Natural killer cell (primary cell): ENCODE measurements around the gene KIAA0753. TPM values are rescaled to one million over a fixed set of nuclear protein-coding genes. Genes with fewer than 3 reads are reported as not detected.

Experiments
- ATAC-seq, 3 donors: fragments of 150-1000 bp in 2 of 3; fragments of 200-7000 bp in 1 of 3; cut with Tn5 transposase; 1 replicate in 1 of 3; 2 replicates in 2 of 3; pipeline ENCODE4 v1.10.0; 2021; ENCODE audit warnings: mild to moderate bottlenecking in 2 of 3, moderate library complexity in 2 of 3
- DNase-seq, 2 donors: peaks; one replicate each; pipeline versions ENCODE4 v3.0.0 to v3.0.0-alpha.2; 2013 to 2021; ENCODE audit warnings: mixed read lengths in 1 of 2
- H3K27ac ChIP-seq: one replicate; pipeline ENCODE4 v1.5.1; 2013; ENCODE audit warnings: mild to moderate bottlenecking, low read length
- H3K27me3 ChIP-seq: one replicate; pipeline ENCODE4 v1.6.1; 2013; ENCODE audit warnings: low read length; ENCODE audit not compliant: control insufficient read depth, insufficient read depth
- H3K36me3 ChIP-seq: one replicate; pipeline ENCODE4 v1.6.1; 2013; ENCODE audit warnings: low read length; ENCODE audit not compliant: control insufficient read depth, insufficient read depth
- H3K4me1 ChIP-seq: one replicate; pipeline ENCODE4 v1.6.1; 2013; ENCODE audit warnings: low read length; ENCODE audit not compliant: control insufficient read depth, insufficient read depth
- H3K4me3 ChIP-seq: one replicate; pipeline ENCODE4 v1.5.1; 2013; ENCODE audit warnings: low read length
- H3K9me3 ChIP-seq: one replicate; pipeline ENCODE4 v1.6.1; 2013; ENCODE audit warnings: low read length; ENCODE audit not compliant: control insufficient read depth, insufficient read depth
- H3K27ac Mint-ChIP-seq, 2 donors: one replicate each; pipeline ENCODE4 v1.8.0; 2022; ENCODE audit warnings: mild to moderate bottlenecking in 2 of 2, mixed read lengths in 2 of 2, moderate library complexity in 1 of 2
- H3K27me3 Mint-ChIP-seq, 2 donors: one replicate each; pipeline ENCODE4 v1.8.0; 2022; ENCODE audit warnings: low read depth in 2 of 2, mixed read lengths in 2 of 2
- H3K36me3 Mint-ChIP-seq: one replicate; pipeline ENCODE4 v1.8.0; 2022; ENCODE audit warnings: mixed read lengths
- H3K4me1 Mint-ChIP-seq, 2 donors: one replicate each; pipeline ENCODE4 v1.8.0; 2022; ENCODE audit warnings: mixed read lengths in 2 of 2
- H3K4me3 Mint-ChIP-seq: one replicate; pipeline ENCODE4 v1.8.0; 2022; ENCODE audit warnings: mild to moderate bottlenecking, moderate library complexity, mixed read lengths
- H3K9me3 Mint-ChIP-seq, 2 donors: one replicate each; pipeline ENCODE4 v1.8.0; 2022; ENCODE audit warnings: mixed read lengths in 2 of 2
- CTCF ChIP-seq: fragments of 200-600 bp; IDR thresholded peaks from one replicate; pipeline ENCODE4 v1.8.0; 2022; ENCODE audit warnings: antibody characterized with exemption
- WGBS: methylation state at CpG from one replicate; pipeline ENCODE4 v1.1.7; 2013; ENCODE audit warnings: missing lambda C conversion rate; ENCODE audit not compliant: insufficient coverage; 5-methylcytosine and 5-hydroxymethylcytosine counted together
- intact Hi-C: fragments of 100-400 bp; cut with micrococcal nuclease; formaldehyde crosslinking; loops from one replicate; pipeline ENCODE4 v1.14.2; 2022
- total RNA-seq, 4 donors: library from RNA; stranded (reverse); fragments of 120-200 nt in 1 of 4; gene quantifications; one replicate each; pipeline versions ENCODE4 v1.2.3 to v1.2.4, GENCODE V29; 2013 to 2022

Gene KIAA0753
- total RNA-seq, 3 donors from 2014 or later (not counting 1 experiment from before 2014, with no cell fraction given): 13.4 to 17.2 (median 15.4) TPM

GRCh38 chr17:6675201-6675825 lies 34.8 kb upstream of the KIAA0753 start:
- Histone ChIP-seq H3K36me3 (no peaks in the 10 kb centered on the region), H3K4me1 (peaks cover 15% of the 10 kb centered on the region), H3K4me3 (no peak overlapping the region), H3K27me3 (peaks cover 12% of the 10 kb centered on the region), H3K27ac (no peak overlapping the region), H3K9me3 (no peaks in the 10 kb centered on the region)
- WGBS: 79% methylated on average over 10 of the region's 11 CpGs
- Mint-ChIP-seq H3K27me3 (peaks cover 30 to 38% of the 10 kb centered on the region in 2 donors), H3K27ac (no peak overlapping the region), H3K36me3 (no peaks in the 10 kb centered on the region), H3K4me1 (peaks cover 8 to 14% of the 10 kb centered on the region in 2 donors), H3K9me3 (no peaks in the 10 kb centered on the region), H3K4me3 (no peak overlapping the region)
- DNase-seq: no peak
- intact Hi-C loops: no loop called here
- no peak for TF ChIP-seq CTCF
- no peak for ATAC-seq

- no peak for ATAC-seq
- no peak overlapping the region for H3K27ac Mint-ChIP-seq
- Histone ChIP-seq H3K27ac (no peak overlapping the region), H3K9me3 (no peaks in the 10 kb centered on the region), H3K27me3 (peaks cover 12% of the 10 kb centered on the region), H3K4me3 (no peak overlapping the region), H3K36me3 (no peaks in the 10 kb centered on the region), H3K4me1 (peaks cover 15% of the 10 kb centered on the region)
- no peak for DNase-seq
- H3K27me3 Mint-ChIP-seq: peaks cover 32 to 35% of the 10 kb centered on the region in 2 donors
- H3K4me3 Mint-ChIP-seq: no peak overlapping the region
- no peaks in the 10 kb centered on the region for H3K9me3 Mint-ChIP-seq
- no peak for TF ChIP-seq CTCF
- H3K4me1 Mint-ChIP-seq: peaks cover 8 to 14% of the 10 kb centered on the region in 2 donors
- WGBS: 95% methylated on average over 13 of the region's 13 CpGs
- H3K36me3 Mint-ChIP-seq: no peaks in the 10 kb centered on the region
- intact Hi-C loops: no loop called here
These were observed 34.1 kb upstream of the KIAA0753 start for GRCh38 chr17:6674586-6674985.

- WGBS: 90% methylated on average over 7 of the region's 7 CpGs
- intact Hi-C loops: no loop called here
- H3K27ac Mint-ChIP-seq: no peak overlapping the region
- H3K4me3 ChIP-seq: no peak overlapping the region
- H3K27me3 ChIP-seq: no peaks in the 10 kb centered on the region
- no peaks in the 10 kb centered on the region for H3K4me1 Mint-ChIP-seq
- H3K27ac ChIP-seq: no peak overlapping the region
- H3K4me3 Mint-ChIP-seq: no peak overlapping the region
- no peaks in the 10 kb centered on the region for H3K9me3 ChIP-seq
- H3K4me1 ChIP-seq: no peaks in the 10 kb centered on the region
- no peaks in the 10 kb centered on the region for H3K36me3 Mint-ChIP-seq
- no peak for ATAC-seq
- H3K27me3 Mint-ChIP-seq: peaks cover 22 to 27% of the 10 kb centered on the region in 2 donors
- no peak for TF ChIP-seq CTCF
- no peaks in the 10 kb centered on the region for H3K36me3 ChIP-seq
- no peak for DNase-seq
- no peaks in the 10 kb centered on the region for H3K9me3 Mint-ChIP-seq
These were observed 30.9 kb upstream of the KIAA0753 start for GRCh38 chr17:6671431-6671830.

GRCh38 chr17:6670999-6671398 lies 30.5 kb upstream of the KIAA0753 start:
- H3K36me3 ChIP-seq: no peaks in the 10 kb centered on the region
- Mint-ChIP-seq H3K27ac (no peak overlapping the region), H3K9me3 (no peaks in the 10 kb centered on the region), H3K4me3 (no peak overlapping the region), H3K4me1 (no peaks in the 10 kb centered on the region), H3K36me3 (no peaks in the 10 kb centered on the region), H3K27me3 (peaks cover 21 to 25% of the 10 kb centered on the region in 2 donors)
- H3K4me1 ChIP-seq: peaks cover 2% of the 10 kb centered on the region
- no peaks in the 10 kb centered on the region for H3K27me3 ChIP-seq
- H3K9me3 ChIP-seq: no peaks in the 10 kb centered on the region
- ATAC-seq: no peak
- TF ChIP-seq CTCF: no peak
- no peak for DNase-seq
- intact Hi-C loops: no loop called here
- 95% methylated on average over 6 of the region's 6 CpGs for WGBS
- no peak overlapping the region for H3K4me3 ChIP-seq
- no peak overlapping the region for H3K27ac ChIP-seq
